HG02763 (cell line): ENCODE results near the gene ZDHHC18.
A peak's percentile ranks its signal among the peaks of the same experiment; 100 is the strongest.

Source experiments
- ATAC-seq: cut with Tn5 transposase; IDR thresholded peaks from one replicate; pipeline ENCODE4 v1.9.1; 2021; ENCODE audit warnings: mild to moderate bottlenecking, moderate library complexity; ENCODE audit not compliant: unreplicated experiment

ZDHHC18 gene

GRCh38 chr1:26897351-26897750, 70.9 kb downstream of the ZDHHC18 start:
- ATAC-seq = no peak

- ATAC-seq = peak; percentile 84
Measured at GRCh38 chr1:26900001-26900814, 73.7 kb downstream of the ZDHHC18 start, which contains the start of gene GPATCH3. TSS of gene GPATCH3 (minus strand) at chr1:26900467. CDS start at chr1:26900442, 25 bp downstream.

- no peak for ATAC-seq
Measured at GRCh38 chr1:26900815-26901511, 74.5 kb downstream of the ZDHHC18 start.
